Heart left ventricle (tissue), 16 donors: ENCODE data around the gene SMARCC1. TPM values are rescaled to one million over a fixed set of nuclear protein-coding genes. Genes with fewer than 3 reads are reported as not detected.

Source experiments
- ATAC-seq, 4 donors: fragments of 200-7000 bp; cut with Tn5 transposase; one replicate each; pipeline ENCODE4 v1.9.1; 2020 to 2022; ENCODE audit warnings: moderate library complexity in 4 of 4, mild to moderate bottlenecking in 3 of 4, moderate number of reproducible peaks in 1 of 4
- DNase-seq, 5 donors: peaks; one replicate each; pipeline ENCODE4 v3.0.0-alpha.2; 2020
- H3K27ac ChIP-seq, 12 donors: fragments of 200-600 bp; sonication (generic) in 4 of 12; one replicate each; pipeline versions ENCODE4 v1.5.0 to v1.8.0; 2016 to 2022; ENCODE audit warnings: mild to moderate bottlenecking in 2 of 12
- H3K27me3 ChIP-seq, 9 donors: fragments of 200-600 bp; sonication (generic) in 2 of 9; one replicate each; pipeline versions ENCODE4 v1.5.1 to v1.8.0; 2016 to 2022; ENCODE audit warnings: mild to moderate bottlenecking in 3 of 9
- H3K36me3 ChIP-seq, 9 donors: fragments of 200-600 bp; sonication (generic) in 2 of 9; one replicate each; pipeline versions ENCODE4 v1.5.0 to v1.8.0; 2018 to 2022; ENCODE audit warnings: mild to moderate bottlenecking in 2 of 9
- H3K4me1 ChIP-seq, 12 donors: fragments of 200-600 bp; sonication (generic) in 4 of 12; one replicate each; pipeline versions ENCODE4 v1.5.0 to v1.8.0; 2016 to 2022; ENCODE audit warnings: mild to moderate bottlenecking in 3 of 12
- H3K4me3 ChIP-seq, 12 donors: fragments of 200-600 bp; sonication (generic) in 4 of 12; one replicate each; pipeline versions ENCODE4 v1.5.0 to v1.8.0; 2017 to 2022; ENCODE audit warnings: mild to moderate bottlenecking in 9 of 12, moderate library complexity in 4 of 12
- H3K9me3 ChIP-seq, 12 donors: fragments of 200-600 bp; sonication (generic) in 4 of 12; one replicate each; pipeline versions ENCODE4 v1.5.0 to v1.8.0; 2016 to 2022; ENCODE audit warnings: mild to moderate bottlenecking in 1 of 12
- POLR2A ChIP-seq, 2 donors: fragments of 450-650 bp; IDR thresholded peaks; one replicate each; pipeline ENCODE4 v1.6.1; 2017; ENCODE audit warnings: antibody characterized with exemption in 2 of 2, mild to moderate bottlenecking in 2 of 2, moderate library complexity in 2 of 2
- WGBS, 4 donors: extraction: QIAGEN DNeasy Blood & Tissue Kit in 2 of 4; methylation state at CpG; one replicate each; pipeline versions ENCODE4 v1.1.5 to v1.1.7; 2013 to 2018; 5-methylcytosine and 5-hydroxymethylcytosine counted together
- intact Hi-C, 10 donors: fragments of 100-400 bp; cut with DNase I; formaldehyde crosslinking; loops; one replicate each; pipeline versions ENCODE4 v1.11.1 to v1.14.2; 2022
- polyA plus RNA-seq, 2 donors: library from polyadenylated mRNA; stranded (reverse); fragments of 200-250 nt; gene quantifications; one replicate each; pipeline ENCODE4 v1.2.3, GENCODE V29; 2013
- total RNA-seq, 9 donors: library from RNA; depleted of rRNA in 2 of 9; stranded (reverse); fragments of >200 nt in 2 of 9; fragmentation: NEBNext Ultra II Directional in 3 of 9; extraction: Animal tissue kit (Norgen Biotek cat#: 25700) in 3 of 9; gene quantifications; one replicate each; pipeline versions ENCODE4 v1.1.0 to v1.2.4, GENCODE V29; 2016 to 2023
- TF ChIP-seq, protein P1 (sequence below), 12 donors: fragments of 200-600 bp; sonication (generic) in 4 of 12; IDR thresholded peaks; one replicate each; pipeline versions ENCODE4 v1.5.0 to v1.8.0; 2018 to 2022; ENCODE audit warnings: antibody characterized with exemption in 12 of 12, mild to moderate bottlenecking in 5 of 12
- donor health status: ischemic (EF 13 %, LVEDD 7.1; RV severe dilation, severe dysfunction).
- donor health status: healthy with polysubstance abuse.
- donor health status: DM: no; HTN: yes; CAD: no.
- donor health status: DM: no; HTN: no; CAD: no.
- donor health status: ischemic (EF 25% LVEDD 6.9; RV normal size, moderate dysfunction).
- donor health status: ischemic (EF 25% LVEDD 5.7; RV mildly dilated, moderate dysfunction).
- donor health status: healthy.
- donor health status: DM: yes; HTN: yes; CAD: no.
- donor health status: ischemic (EF 35%, LVEDD 5.7; RV mildly dilated, moderate dysfunction).
- donor health status: nonischemic (EF 11% LVEDD 7.7; RV severe dilation, severe dysfunction).
- donor health status: DM: yes; HTN: yes; CAD: no.
- donor health status: PGD.
- donor health status: ischemic (EF 29% LVEDD 5.4; RV normal size, mild dysfunction).
- donor health status: nonischemic (EF 23%, LVEDD 6.1; RV moderate dilation, normal function).

SMARCC1 gene
- total and polyA plus RNA-seq, 11 donors, result 5.8 to 31.4 (median 25.5) TPM

DNA sequence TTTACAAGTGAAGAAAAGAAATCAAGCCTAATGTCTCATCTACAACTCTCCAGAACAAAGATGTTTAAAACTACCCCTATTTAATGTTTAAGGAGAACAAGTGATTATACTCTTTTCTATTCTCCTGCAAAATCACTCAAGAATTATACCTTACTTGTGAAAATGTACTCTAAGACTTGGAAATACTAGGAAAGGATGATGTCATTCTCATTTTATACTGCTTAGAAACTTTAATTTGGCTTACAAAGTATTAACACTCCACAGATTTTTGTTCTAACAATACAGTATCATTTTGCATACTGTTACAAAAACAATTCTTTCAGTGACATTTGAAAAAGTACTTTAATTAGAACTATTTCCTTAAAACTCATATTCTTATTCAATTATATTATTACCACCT lies 89.5 kb downstream of the SMARCC1 start:
- TF ChIP-seq, protein P1, sequence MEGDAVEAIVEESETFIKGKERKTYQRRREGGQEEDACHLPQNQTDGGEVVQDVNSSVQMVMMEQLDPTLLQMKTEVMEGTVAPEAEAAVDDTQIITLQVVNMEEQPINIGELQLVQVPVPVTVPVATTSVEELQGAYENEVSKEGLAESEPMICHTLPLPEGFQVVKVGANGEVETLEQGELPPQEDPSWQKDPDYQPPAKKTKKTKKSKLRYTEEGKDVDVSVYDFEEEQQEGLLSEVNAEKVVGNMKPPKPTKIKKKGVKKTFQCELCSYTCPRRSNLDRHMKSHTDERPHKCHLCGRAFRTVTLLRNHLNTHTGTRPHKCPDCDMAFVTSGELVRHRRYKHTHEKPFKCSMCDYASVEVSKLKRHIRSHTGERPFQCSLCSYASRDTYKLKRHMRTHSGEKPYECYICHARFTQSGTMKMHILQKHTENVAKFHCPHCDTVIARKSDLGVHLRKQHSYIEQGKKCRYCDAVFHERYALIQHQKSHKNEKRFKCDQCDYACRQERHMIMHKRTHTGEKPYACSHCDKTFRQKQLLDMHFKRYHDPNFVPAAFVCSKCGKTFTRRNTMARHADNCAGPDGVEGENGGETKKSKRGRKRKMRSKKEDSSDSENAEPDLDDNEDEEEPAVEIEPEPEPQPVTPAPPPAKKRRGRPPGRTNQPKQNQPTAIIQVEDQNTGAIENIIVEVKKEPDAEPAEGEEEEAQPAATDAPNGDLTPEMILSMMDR (IDR thresholded peaks at IDR 0.05), result no peak
- TF ChIP-seq POLR2A (IDR thresholded peaks at IDR 0.05), result no peak
- DNase-seq, result no peak
- H3K9me3 ChIP-seq, result no peaks in the 10 kb centered on the region
- peaks cover 0 to 95% (median 89%) of the 10 kb centered on the region in 9 donors for H3K36me3 ChIP-seq
- H3K4me3 ChIP-seq, result no peak overlapping the region
- H3K4me1 ChIP-seq, result no peaks in the 10 kb centered on the region
- no peaks in the 10 kb centered on the region for H3K27me3 ChIP-seq
- no peak for ATAC-seq
- intact Hi-C loops, result no loop called here
- H3K27ac ChIP-seq, result no peak overlapping the region

DNA sequence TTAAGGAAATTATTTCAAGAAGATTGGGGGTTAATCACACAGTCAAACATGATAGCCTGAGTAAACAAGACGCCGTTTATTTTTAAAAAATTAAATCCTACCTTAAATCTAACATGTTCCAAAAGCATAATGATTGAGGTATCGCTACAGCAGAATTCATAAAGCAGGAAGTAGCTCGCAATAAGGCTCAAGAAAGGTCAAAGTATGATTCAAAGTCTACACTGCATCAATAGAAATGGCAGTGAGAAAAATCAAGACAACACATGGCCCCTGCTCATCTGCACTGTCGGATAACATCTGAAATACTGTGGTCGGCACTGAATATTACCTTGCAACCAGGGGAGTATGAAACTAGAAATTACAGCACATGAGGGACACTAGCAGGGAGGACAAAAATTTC lies 93.2 kb downstream of the SMARCC1 start:
- H3K9me3 ChIP-seq, result no peaks in the 10 kb centered on the region
- intact Hi-C loops, result no loop called here
- DNase-seq (no peak), ATAC-seq (no peak)
- H3K36me3 ChIP-seq, result peaks cover 0 to 98% (median 83%) of the 10 kb centered on the region in 9 donors
- no peak for TF ChIP-seq POLR2A (IDR thresholded peaks at IDR 0.05)
- TF ChIP-seq, protein P1 (IDR thresholded peaks at IDR 0.05), result no peak
- WGBS, 4 donors, result 94 to 95% (median 95%) methylated on average over 6 of the region's 6 CpGs
- no peak overlapping the region for H3K27ac ChIP-seq
- H3K4me3 ChIP-seq, result no peak overlapping the region
- H3K4me1 ChIP-seq, result no peaks in the 10 kb centered on the region
- no peaks in the 10 kb centered on the region for H3K27me3 ChIP-seq

DNA sequence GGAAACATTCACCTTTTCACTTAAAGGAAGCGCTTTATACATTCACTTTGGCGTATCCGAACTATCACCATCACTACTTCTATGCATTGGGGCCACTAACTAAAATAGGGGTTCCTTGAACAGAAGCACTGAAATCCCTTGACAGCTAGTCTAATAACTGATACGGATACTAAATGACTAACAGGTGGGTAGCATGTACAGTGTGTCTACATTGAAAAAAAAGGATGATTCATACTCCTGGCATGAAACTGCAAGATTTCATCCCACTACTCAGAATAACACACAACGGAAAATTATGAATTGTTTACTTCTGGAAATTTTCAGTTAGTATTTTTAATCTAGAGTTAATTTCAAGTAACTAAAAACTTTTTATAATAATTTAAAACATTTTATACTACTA lies 96.7 kb downstream of the SMARCC1 start:
- Histone ChIP-seq H3K4me3 (no peak overlapping the region), H3K9me3 (no peaks in the 10 kb centered on the region), H3K27ac (no peak overlapping the region), H3K36me3 (peaks cover 0 to 95% (median 69%) of the 10 kb centered on the region in 9 donors), H3K27me3 (no peaks in the 10 kb centered on the region), H3K4me1 (no peaks in the 10 kb centered on the region)
- 90 to 95% (median 94%) methylated on average over 5 of the region's 5 CpGs for WGBS, 4 donors
- ATAC-seq (no peak), DNase-seq (no peak)
- intact Hi-C loops, result no loop called here
- TF ChIP-seq POLR2A (IDR thresholded peaks at IDR 0.05), result no peak
- TF ChIP-seq, protein P1 (IDR thresholded peaks at IDR 0.05), result no peak

DNA sequence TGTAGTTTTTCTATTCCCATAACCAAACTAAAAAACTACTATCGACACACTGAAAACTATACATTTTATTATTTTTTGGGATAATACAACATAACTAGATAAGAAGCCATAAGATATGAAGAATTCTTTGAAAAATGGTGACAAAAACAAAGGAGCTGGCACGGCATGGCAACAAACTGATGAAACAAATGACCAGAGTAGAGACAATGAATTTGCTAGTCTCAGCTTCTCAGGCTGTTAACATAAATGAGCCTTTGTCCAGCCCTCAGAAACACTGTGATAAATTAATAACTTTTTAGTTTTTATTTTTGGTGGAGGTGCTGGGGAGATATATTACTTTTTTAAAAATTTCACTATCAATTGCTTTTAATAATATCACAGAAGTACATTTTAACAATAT lies 100.7 kb downstream of the SMARCC1 start:
- no peaks in the 10 kb centered on the region for H3K4me1 ChIP-seq
- no peaks in the 10 kb centered on the region for H3K9me3 ChIP-seq
- intact Hi-C loops, result no loop called here
- DNase-seq (no peak), ATAC-seq (no peak)
- no peaks in the 10 kb centered on the region for H3K27me3 ChIP-seq
- no peak overlapping the region for H3K27ac ChIP-seq
- H3K4me3 ChIP-seq, result no peak overlapping the region
- H3K36me3 ChIP-seq, result peaks cover 0 to 95% (median 80%) of the 10 kb centered on the region in 9 donors
- WGBS, 4 donors, result 96 to 97% (median 96%) methylated on average over 2 of the region's 2 CpGs
- TF ChIP-seq, protein P1 (IDR thresholded peaks at IDR 0.05), result no peak
- TF ChIP-seq POLR2A (IDR thresholded peaks at IDR 0.05), result no peak
